ENCODE results near the gene PITPNC1.

- TF ChIP-seq, protein P1, sequence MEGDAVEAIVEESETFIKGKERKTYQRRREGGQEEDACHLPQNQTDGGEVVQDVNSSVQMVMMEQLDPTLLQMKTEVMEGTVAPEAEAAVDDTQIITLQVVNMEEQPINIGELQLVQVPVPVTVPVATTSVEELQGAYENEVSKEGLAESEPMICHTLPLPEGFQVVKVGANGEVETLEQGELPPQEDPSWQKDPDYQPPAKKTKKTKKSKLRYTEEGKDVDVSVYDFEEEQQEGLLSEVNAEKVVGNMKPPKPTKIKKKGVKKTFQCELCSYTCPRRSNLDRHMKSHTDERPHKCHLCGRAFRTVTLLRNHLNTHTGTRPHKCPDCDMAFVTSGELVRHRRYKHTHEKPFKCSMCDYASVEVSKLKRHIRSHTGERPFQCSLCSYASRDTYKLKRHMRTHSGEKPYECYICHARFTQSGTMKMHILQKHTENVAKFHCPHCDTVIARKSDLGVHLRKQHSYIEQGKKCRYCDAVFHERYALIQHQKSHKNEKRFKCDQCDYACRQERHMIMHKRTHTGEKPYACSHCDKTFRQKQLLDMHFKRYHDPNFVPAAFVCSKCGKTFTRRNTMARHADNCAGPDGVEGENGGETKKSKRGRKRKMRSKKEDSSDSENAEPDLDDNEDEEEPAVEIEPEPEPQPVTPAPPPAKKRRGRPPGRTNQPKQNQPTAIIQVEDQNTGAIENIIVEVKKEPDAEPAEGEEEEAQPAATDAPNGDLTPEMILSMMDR (conservative IDR thresholded peaks at IDR 0.05; ENCODE audit: low read depth, low read length): no peak
- TF ChIP-seq EZH2phosphoT487 (IDR thresholded peaks at IDR 0.05; ENCODE audit: borderline replicate concordance, low read length): no peak
These were observed 63.4 kb downstream of the PITPNC1 start for GRCh38 chr17:67440277-67441051.

All from PC-3 (cell line).